ENCODE measurements around the gene DNAAF5.

DNA sequence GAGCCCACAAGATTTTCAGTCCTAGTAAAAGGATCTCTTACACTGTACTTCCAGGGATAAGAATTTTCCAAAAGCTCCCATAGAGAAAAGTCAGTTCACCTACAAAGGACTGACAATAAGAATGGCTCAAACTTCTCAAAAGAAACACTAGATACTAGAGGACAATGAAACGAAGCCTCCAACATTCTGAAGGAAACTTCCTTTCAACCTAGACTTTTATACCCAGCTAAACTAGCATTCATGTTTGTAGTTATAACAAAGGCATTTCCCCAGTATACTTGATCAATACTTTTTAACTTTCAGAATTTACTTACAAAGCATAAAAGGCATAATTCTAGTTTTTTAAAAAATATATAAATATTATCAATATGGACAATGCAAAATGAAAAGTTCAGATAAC is 41.0 kb upstream of the DNAAF5 start:
- TF ChIP-seq, protein P1, sequence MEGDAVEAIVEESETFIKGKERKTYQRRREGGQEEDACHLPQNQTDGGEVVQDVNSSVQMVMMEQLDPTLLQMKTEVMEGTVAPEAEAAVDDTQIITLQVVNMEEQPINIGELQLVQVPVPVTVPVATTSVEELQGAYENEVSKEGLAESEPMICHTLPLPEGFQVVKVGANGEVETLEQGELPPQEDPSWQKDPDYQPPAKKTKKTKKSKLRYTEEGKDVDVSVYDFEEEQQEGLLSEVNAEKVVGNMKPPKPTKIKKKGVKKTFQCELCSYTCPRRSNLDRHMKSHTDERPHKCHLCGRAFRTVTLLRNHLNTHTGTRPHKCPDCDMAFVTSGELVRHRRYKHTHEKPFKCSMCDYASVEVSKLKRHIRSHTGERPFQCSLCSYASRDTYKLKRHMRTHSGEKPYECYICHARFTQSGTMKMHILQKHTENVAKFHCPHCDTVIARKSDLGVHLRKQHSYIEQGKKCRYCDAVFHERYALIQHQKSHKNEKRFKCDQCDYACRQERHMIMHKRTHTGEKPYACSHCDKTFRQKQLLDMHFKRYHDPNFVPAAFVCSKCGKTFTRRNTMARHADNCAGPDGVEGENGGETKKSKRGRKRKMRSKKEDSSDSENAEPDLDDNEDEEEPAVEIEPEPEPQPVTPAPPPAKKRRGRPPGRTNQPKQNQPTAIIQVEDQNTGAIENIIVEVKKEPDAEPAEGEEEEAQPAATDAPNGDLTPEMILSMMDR (IDR thresholded peaks at IDR 0.05) = no peak
- no peak for TF ChIP-seq POLR2A (IDR thresholded peaks at IDR 0.05)

Measured in lower leg skin (tissue), 3 donors.